Medulla oblongata (tissue), 1 donor: Measurements from ENCODE around the gene PGR.
"Not testable (repeated sequence)": the region's sequence is repeated elsewhere in the genome, so short reads cannot be mapped to it uniquely, and the experiment has no call there.

Source experiments
- DNase-seq: peaks from one replicate; pipeline ENCODE4 v3.0.0-alpha.2; 2015; ENCODE audit errors: extremely low spot score

Gene PGR

DNA sequence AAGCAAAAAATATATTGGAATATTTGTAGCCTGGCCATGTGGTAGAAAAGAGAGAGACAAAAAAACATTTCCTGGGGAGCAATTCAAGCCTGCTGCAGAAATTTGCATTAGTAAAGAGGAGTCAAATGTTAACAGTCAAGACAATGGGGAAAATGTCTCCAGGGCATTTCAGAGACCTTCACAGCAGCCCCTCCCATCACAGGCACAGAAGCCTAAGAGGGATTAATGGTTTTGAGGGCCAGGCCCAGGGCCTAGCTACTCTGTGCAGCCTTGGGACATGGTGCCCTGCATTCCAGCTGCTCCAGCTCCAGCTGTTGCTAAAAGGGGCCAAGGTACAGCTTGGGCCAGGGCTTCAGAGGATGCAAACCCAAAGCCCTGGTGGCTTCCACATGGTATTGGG, 46.8 kb downstream of the PGR start:
- no peak for DNase-seq

- no peak for DNase-seq
Measured at GRCh38 chr11:101063706-101064105, 65.9 kb downstream of the PGR start.

DNA sequence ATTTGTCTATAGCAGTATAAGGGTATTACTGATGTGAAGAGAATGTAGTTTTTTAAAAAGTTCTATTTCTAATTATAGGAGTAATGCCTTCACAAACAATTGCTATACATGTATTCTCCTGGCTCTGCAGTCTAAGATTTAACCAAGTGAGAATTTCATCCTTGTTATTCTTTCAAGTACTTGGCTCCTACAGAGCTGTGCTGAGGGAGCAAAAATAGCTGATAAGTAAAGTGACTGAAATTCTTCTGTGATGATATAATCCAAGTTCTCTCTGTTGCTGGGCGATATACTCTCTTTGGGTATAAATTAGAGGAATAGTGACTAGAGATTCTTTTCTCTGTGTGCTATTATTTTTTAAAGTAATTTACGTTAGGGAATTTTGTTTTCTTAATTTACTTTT, 68.0 kb downstream of the PGR start:
- DNase-seq: no peak

GRCh38 chr11:101059331-101059730, 70.3 kb downstream of the PGR start:
- DNase-seq: no peak

- DNase-seq: no peak
Measured at GRCh38 chr11:101053492-101053891, 76.1 kb downstream of the PGR start.

DNA sequence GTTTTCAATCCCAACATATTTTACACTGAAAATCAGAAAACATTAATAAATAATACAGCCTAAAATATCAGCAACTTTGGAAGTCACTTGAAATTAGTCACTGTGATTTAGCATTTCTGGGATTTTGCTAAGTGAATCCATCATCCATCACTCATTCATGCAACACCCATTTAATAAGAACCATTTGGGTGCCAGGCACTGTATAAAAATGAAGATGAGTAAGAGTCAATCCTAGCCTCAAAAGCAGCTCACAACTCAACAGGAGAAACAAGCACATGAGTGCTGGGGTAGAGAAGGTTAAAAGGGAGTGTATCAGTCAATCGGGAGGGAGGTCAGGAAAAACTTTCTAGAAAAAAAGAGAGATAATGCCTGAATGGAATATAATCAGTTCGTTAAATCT, 77.9 kb downstream of the PGR start:
- DNase-seq: no peak

- no peak for DNase-seq
Measured at GRCh38 chr11:101049813-101050212, 79.8 kb downstream of the PGR start.

DNA sequence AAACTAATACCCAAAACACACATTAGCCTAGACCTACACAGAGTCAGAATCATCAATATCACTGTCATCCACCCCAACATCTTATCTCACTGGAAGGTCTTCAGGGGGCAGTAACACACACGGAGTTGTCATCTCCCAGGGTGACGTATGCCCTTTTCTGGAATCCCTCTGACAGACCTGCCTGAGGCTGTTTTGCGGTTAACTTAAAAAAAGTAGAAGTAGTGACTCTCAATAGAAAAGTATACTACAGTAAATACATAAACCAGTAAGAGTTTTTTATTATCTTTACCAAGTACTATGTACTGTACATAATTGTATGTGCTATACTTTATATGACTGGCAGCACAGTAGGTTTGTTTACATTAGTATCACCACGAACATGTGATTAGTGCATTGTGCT, 80.5 kb downstream of the PGR start:
- no peak for DNase-seq

DNA sequence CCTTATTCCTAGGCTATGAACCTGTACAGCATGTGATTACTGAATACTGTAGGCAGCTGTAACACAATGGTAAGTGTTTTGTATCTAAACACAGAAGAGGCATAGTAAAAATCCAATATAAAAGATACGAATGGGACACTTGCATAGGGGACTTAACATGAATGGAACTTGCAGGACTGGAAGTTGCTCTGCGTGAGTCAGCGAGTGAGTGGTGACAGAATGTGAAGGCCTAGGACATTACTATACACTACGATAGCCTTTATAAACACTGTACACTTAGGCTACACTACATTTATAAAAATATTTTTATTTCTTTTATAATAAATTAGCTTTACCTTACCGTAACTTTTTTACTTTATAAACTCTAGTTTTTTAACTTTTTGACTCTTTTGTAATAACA, 81.1 kb downstream of the PGR start:
- no peak for DNase-seq

- no peak for DNase-seq
Measured at GRCh38 chr11:101046947-101047346, 82.7 kb downstream of the PGR start.

GRCh38 chr11:101045415-101045814, 84.2 kb downstream of the PGR start:
- DNase-seq: no peak

- DNase-seq: no peak
Measured at GRCh38 chr11:101043940-101044339, 85.7 kb downstream of the PGR start.

GRCh38 chr11:101035872-101036271, 93.7 kb downstream of the PGR start:
- DNase-seq: no peak

DNA sequence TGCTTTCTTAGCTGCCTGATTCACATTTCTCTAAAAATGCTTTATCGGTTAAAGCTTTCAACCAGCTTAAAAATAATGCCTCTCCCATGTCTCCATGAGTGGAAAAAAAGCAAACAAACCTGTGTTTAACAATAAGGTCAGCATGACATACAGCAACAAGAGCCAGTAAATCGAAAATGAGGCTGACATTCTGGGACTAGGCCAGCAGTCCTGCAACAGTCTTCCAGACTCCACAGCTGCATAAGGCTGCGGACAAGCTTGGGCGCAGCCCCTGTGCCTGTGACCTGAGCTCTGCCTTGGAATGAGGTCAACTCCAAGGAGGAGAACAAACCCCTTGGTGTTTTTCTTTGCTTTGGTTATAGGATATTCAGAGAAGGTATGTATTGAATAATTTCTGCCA, 95.5 kb downstream of the PGR start:
- DNase-seq: peak; percentile 37

- no peak for DNase-seq
Measured at GRCh38 chr11:101032991-101033390, 96.6 kb downstream of the PGR start.

DNA sequence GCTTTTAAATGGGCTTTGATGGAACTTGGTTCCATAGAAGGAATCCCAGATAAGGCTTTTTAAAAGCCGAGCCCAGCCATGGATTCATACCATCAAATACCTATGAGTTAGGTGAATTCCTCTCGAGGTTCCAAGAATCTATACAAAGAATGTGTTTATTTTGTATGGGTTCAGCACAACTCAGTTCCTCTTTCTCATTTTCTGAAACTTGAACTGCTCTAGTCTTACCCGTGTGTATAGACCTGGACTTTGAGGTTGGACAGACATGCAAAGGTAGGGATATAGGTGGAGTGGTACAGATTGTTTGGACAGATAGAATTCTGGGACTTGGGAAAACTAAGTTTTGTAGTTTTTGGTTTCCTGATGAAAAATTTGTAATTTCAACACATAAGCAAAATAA, 97.9 kb downstream of the PGR start:
- no peak for DNase-seq

- no peak for DNase-seq
Measured at GRCh38 chr11:101030692-101031091, 98.9 kb downstream of the PGR start.

- DNase-seq: no peak
Measured at GRCh38 chr11:101030015-101030414, 99.6 kb downstream of the PGR start.

DNA sequence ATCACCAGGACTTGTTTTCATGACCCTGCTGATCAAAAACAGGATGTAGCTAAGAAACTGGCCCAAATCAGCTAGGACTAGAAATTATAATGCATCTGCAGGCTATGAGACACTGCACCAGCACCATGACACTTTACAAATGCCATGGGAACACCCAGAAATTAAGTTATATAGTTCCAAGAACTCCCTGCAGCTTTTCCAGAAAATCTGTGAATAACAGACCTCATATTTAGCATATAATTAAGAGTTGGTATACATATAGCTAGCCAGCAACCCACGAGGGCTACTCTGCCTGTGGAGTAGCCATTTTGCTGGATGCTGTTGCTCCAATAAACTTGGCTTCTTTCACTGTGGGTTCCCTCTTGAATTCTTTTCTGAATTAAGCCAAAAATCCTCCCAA, 101.0 kb downstream of the PGR start:
- no peak for DNase-seq

GRCh38 chr11:101022256-101022655, 107.4 kb downstream of the PGR start:
- no peak for DNase-seq

GRCh38 chr11:101019870-101020269, 109.7 kb downstream of the PGR start:
- no peak for DNase-seq

DNA sequence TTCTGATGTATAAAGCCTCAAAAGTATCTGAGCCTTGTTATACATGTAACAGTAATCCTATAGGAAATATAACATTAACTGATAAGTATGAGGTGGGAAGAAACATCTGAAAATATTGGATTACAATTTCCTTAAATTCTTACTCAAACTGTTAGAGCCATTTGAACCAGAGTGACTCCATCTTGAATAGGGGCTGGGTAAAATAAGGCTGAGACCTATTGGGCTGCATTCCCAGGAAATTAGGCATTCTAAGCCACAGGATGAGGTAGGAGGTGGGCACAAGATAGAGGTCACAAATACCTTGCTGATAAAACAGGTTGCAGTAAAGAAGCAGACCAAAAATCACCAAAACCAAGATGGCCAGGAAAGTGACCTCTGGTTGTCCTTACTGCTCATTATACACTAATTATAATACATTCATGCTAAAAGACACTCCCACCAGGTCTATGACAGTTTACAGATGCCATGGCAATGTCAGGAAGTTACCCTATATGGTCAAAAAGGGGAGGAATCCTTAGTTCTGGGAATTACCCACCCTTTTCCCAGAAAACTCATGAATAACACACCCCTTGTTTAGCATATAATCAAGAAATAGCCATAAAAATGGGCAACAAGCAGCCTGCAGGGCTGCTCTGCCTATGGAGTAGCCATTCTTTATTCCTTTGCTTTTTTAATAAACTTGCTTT, 114.9 kb downstream of the PGR start:
- DNase-seq: no peak

DNA sequence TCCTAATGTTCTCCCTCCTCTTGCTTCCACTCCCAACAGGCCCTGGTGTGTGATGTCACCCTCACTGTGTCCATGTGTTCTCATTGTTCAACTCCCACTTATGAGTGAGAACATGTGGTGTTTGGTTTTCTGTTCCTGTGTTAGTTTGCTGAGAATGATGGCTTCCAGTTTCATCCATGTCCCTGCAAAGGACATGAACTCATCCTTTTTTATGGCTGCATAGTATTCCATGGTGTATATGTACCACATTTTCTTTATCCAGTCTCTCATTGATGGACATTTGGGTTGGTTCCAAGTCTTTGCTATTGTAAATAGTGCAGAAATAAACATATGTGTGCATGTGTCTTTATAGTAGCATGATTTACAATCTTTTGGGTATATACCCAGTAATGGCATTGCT, 115.9 kb downstream of the PGR start:
- not testable (repeated sequence) for DNase-seq

DNA sequence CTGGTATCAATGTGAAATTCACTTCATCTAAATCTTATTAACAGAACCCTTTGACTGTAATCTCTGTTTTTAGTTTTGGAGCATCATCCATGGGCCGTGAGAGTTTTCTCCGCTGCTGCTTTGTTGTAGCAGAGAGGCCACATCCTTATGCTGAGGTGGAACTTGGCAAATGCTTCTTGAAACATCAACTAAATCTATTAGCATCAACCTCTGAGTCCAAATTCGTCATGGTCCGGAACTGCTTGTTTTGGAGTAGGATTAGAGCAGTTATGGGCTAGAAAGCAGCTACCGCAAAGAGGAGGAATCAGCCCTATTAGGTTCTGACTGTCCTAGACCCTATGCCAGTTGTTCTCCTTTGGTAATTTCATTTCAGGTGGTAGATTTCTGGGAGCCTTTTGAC, 117.7 kb downstream of the PGR start:
- no peak for DNase-seq
